GM13977 (cell line): ENCODE results near the gene CTIF.

ENCODE experiments used
- DNase-seq: peaks from one replicate; pipeline ENCODE4 v3.0.0; 2012; ENCODE audit warnings: low spot score
- CTCF ChIP-seq: IDR thresholded peaks from 2 replicates; pipeline ENCODE4 v1.5.1; 2012; ENCODE audit warnings: mild to moderate bottlenecking, control low read depth; ENCODE audit not compliant: insufficient read depth; ENCODE audit errors: extremely low read depth, missing control alignments
- in situ Hi-C: fragments of 300-500 bp; cut with MboI; formaldehyde crosslinking; loops from one replicate; pipeline ENCODE4 v1.12.0; 2022; ENCODE audit warnings: low sequenced_read_pairs, low pct_unique_long_range_greater_than_20kb, mixed read lengths, inconsistent platforms; ENCODE audit not compliant: unreplicated experiment

CTIF gene

GRCh38 chr18:48663096-48663930 is 124.5 kb downstream of the CTIF start:
- DNase-seq: no peak
- TF ChIP-seq CTCF: no peak
- in situ Hi-C loops: no loop called here

GRCh38 chr18:48663931-48664847 is 125.4 kb downstream of the CTIF start:
- in situ Hi-C loops: no loop called here
- peak; percentile 90 for TF ChIP-seq CTCF
- DNase-seq: peak; percentile 74

- no peak for DNase-seq
- TF ChIP-seq CTCF: no peak
- in situ Hi-C loops: no loop called here
These were observed 126.8 kb downstream of the CTIF start for GRCh38 chr18:48665654-48666053.

GRCh38 chr18:48666613-48667012 is 127.8 kb downstream of the CTIF start:
- in situ Hi-C loops: no loop called here
- TF ChIP-seq CTCF: no peak
- no peak for DNase-seq

- in situ Hi-C loops: no loop called here
- TF ChIP-seq CTCF: no peak
- no peak for DNase-seq
These were observed 128.7 kb downstream of the CTIF start for GRCh38 chr18:48667276-48668254.

- in situ Hi-C loops: no loop called here
- TF ChIP-seq CTCF: no peak
- no peak for DNase-seq
These were observed 129.8 kb downstream of the CTIF start for GRCh38 chr18:48668466-48669179.
